Hematopoietic multipotent progenitor cell treated with erythropoietin and hydrocortisone succinate and interleukin-3 and kit ligand, for 4 days (in vitro differentiated cells): ENCODE results near the gene HTT-AS.
"Not testable (repeated sequence)": the region's sequence is repeated elsewhere in the genome, so short reads cannot be mapped to it uniquely, and the experiment has no call there.

Experiments
- DNase-seq: peaks from one replicate; pipeline ENCODE4 v3.0.0-alpha.2; 2015

HTT-AS gene

GRCh38 chr4:3074078-3074845 lies at the start of gene HTT-AS, which contains the start of gene HTT:
HTT-AS (minus strand) TSS chr4:3074538.
HTT (plus strand) TSS chr4:3074681; CDS start chr4:3074826, 145 bp downstream.
- peak; percentile 97 for DNase-seq

- DNase-seq = peak; percentile 13
Measured at GRCh38 chr4:3123181-3123671, 48.9 kb upstream of the HTT-AS start.

GRCh38 chr4:3122081-3122563 lies 47.8 kb upstream of the HTT-AS start:
- peak; percentile 37 for DNase-seq

GRCh38 chr4:3121596-3121995 lies 47.3 kb upstream of the HTT-AS start:
- no peak for DNase-seq

GRCh38 chr4:3121110-3121509 lies 46.8 kb upstream of the HTT-AS start:
- no peak for DNase-seq

GRCh38 chr4:3119464-3119863 lies 45.1 kb upstream of the HTT-AS start:
- no peak for DNase-seq

GRCh38 chr4:3118312-3118711 lies 44.0 kb upstream of the HTT-AS start:
- DNase-seq = no peak

GRCh38 chr4:3116955-3117354 lies 42.6 kb upstream of the HTT-AS start:
- no peak for DNase-seq

- DNase-seq = no peak
Measured at GRCh38 chr4:3115637-3116270, 41.4 kb upstream of the HTT-AS start.

- DNase-seq = no peak
Measured at GRCh38 chr4:3114377-3114776, 40.0 kb upstream of the HTT-AS start.

GRCh38 chr4:3112609-3113469 lies 38.5 kb upstream of the HTT-AS start:
- no peak for DNase-seq

GRCh38 chr4:3112201-3112600 lies 37.9 kb upstream of the HTT-AS start:
- DNase-seq = no peak

- no peak for DNase-seq
Measured at GRCh38 chr4:3111461-3111860, 37.1 kb upstream of the HTT-AS start.

GRCh38 chr4:3108211-3108610 lies 33.9 kb upstream of the HTT-AS start:
- DNase-seq = no peak

- DNase-seq = no peak
Measured at GRCh38 chr4:3107691-3108121, 33.4 kb upstream of the HTT-AS start.

GRCh38 chr4:3107271-3107670 lies 32.9 kb upstream of the HTT-AS start:
- no peak for DNase-seq

GRCh38 chr4:3106339-3107186 lies 32.2 kb upstream of the HTT-AS start:
- peak; percentile 91 for DNase-seq

GRCh38 chr4:3098346-3098745 lies 24.0 kb upstream of the HTT-AS start:
- no peak for DNase-seq

GRCh38 chr4:3096202-3096601 lies 21.9 kb upstream of the HTT-AS start:
- no peak for DNase-seq

- DNase-seq = not testable (repeated sequence)
Measured at GRCh38 chr4:3094701-3095100, 20.4 kb upstream of the HTT-AS start.

GRCh38 chr4:3091464-3091863 lies 17.1 kb upstream of the HTT-AS start:
- DNase-seq = no peak
